Mesenchymal stem cell (in vitro differentiated cells and primary cell): ENCODE data around the gene PLAAT1.

ENCODE experiments used
- DNase-seq: peaks from one replicate; pipeline ENCODE4 v3.0.0-alpha.2; 2013
- H2AFZ ChIP-seq: one replicate; pipeline ENCODE4 v1.6.1; 2013; ENCODE audit warnings: low read depth, mild to moderate bottlenecking, control low read depth, inconsistent platforms, low read length, moderate library complexity
- H2AK5ac ChIP-seq: 2 replicates; pipeline ENCODE4 v1.6.1; 2013; ENCODE audit warnings: low read length, moderate library complexity, mild to moderate bottlenecking, inconsistent platforms; ENCODE audit not compliant: severe bottlenecking
- H2BK120ac ChIP-seq: one replicate; pipeline ENCODE4 v1.6.1; 2013; ENCODE audit warnings: low read depth, mild to moderate bottlenecking, inconsistent platforms, low read length, moderate library complexity
- H2BK12ac ChIP-seq, 2 experiments: one replicate each; pipeline ENCODE4 v1.6.1; 2013; ENCODE audit warnings: inconsistent platforms in 2 of 2, low read length in 2 of 2, mild to moderate bottlenecking in 2 of 2, moderate library complexity in 2 of 2, control low read depth in 1 of 2
- H2BK15ac ChIP-seq: one replicate; pipeline ENCODE4 v1.6.1; 2013; ENCODE audit warnings: mild to moderate bottlenecking, low read depth, inconsistent platforms; ENCODE audit not compliant: poor library complexity, severe bottlenecking
- H2BK5ac ChIP-seq: 2 replicates; pipeline ENCODE4 v1.6.1; 2013; ENCODE audit warnings: low read depth, mild to moderate bottlenecking, low read length, control low read depth, inconsistent platforms; ENCODE audit not compliant: poor library complexity, severe bottlenecking
- H3K14ac ChIP-seq, 2 experiments: one replicate each; pipeline ENCODE4 v1.6.1; 2013; ENCODE audit warnings: inconsistent platforms in 2 of 2, low read length in 2 of 2, control low read depth in 1 of 2, mild to moderate bottlenecking in 1 of 2, moderate library complexity in 1 of 2
- H3K18ac ChIP-seq, 2 experiments: one replicate each; pipeline ENCODE4 v1.6.1; 2013; ENCODE audit warnings: inconsistent platforms in 2 of 2, low read length in 2 of 2, control low read depth in 1 of 2, low read depth in 1 of 2, mild to moderate bottlenecking in 1 of 2
- H3K23ac ChIP-seq, 2 experiments: one replicate each; pipeline ENCODE4 v1.6.1; 2013; ENCODE audit warnings: inconsistent platforms in 2 of 2, low read length in 2 of 2, mild to moderate bottlenecking in 2 of 2, moderate library complexity in 2 of 2, control low read depth in 1 of 2
- H3K27ac ChIP-seq: 2 replicates; pipeline ENCODE4 v1.5.1; 2013; ENCODE audit warnings: mild to moderate bottlenecking, moderate library complexity, low read length, control low read depth, inconsistent platforms; ENCODE audit not compliant: poor library complexity, severe bottlenecking
- H3K27me3 ChIP-seq, 2 experiments: 2 replicates each; pipeline versions ENCODE4 v1.6.1 to v1.7.0; 2013; ENCODE audit warnings: low read length in 2 of 2, mild to moderate bottlenecking in 2 of 2, moderate library complexity in 2 of 2, control low read depth in 1 of 2, inconsistent platforms in 1 of 2; ENCODE audit not compliant: control insufficient read depth in 1 of 2, insufficient read depth in 1 of 2
- H3K36me3 ChIP-seq, 2 experiments: 2 replicates each; pipeline versions ENCODE4 v1.6.1 to v1.7.0; 2013; ENCODE audit warnings: low read length in 2 of 2, control low read depth in 1 of 2, inconsistent platforms in 1 of 2, low read depth in 1 of 2, mild to moderate bottlenecking in 1 of 2; ENCODE audit not compliant: insufficient read depth in 2 of 2, control insufficient read depth in 1 of 2
- H3K4ac ChIP-seq, 2 experiments: one replicate each; pipeline ENCODE4 v1.6.1; 2013; ENCODE audit warnings: inconsistent platforms in 2 of 2, low read length in 2 of 2, mild to moderate bottlenecking in 2 of 2, moderate library complexity in 2 of 2, control low read depth in 1 of 2, low read depth in 1 of 2
- H3K4me1 ChIP-seq: 2 replicates; pipeline ENCODE4 v1.6.1; 2013; ENCODE audit warnings: low read depth, low read length, control low read depth; ENCODE audit not compliant: control insufficient read depth, insufficient read depth
- H3K4me2 ChIP-seq: 2 replicates; pipeline ENCODE4 v1.6.1; 2013; ENCODE audit warnings: low read length, mild to moderate bottlenecking, inconsistent platforms; ENCODE audit not compliant: poor library complexity, severe bottlenecking
- H3K4me3 ChIP-seq, 2 experiments: 2 replicates each; pipeline versions ENCODE4 v1.5.1 to v1.7.0; 2013; ENCODE audit warnings: low read length in 2 of 2, mild to moderate bottlenecking in 2 of 2, control low read depth in 1 of 2, low read depth in 1 of 2; ENCODE audit not compliant: insufficient read depth in 1 of 2
- H3K79me1 ChIP-seq: replicated peaks from 2 replicates; pipeline ENCODE4 v1.6.1; 2013; ENCODE audit warnings: mild to moderate bottlenecking, control low read depth, low read length, inconsistent platforms; ENCODE audit not compliant: poor library complexity, severe bottlenecking
- H3K9ac ChIP-seq: 2 replicates; pipeline ENCODE4 v1.7.0; 2013; ENCODE audit warnings: mild to moderate bottlenecking, low read length, moderate library complexity
- H3K9me3 ChIP-seq: 2 replicates; pipeline ENCODE4 v1.7.0; 2013; ENCODE audit warnings: mild to moderate bottlenecking, low read length; ENCODE audit not compliant: control insufficient read depth
- H4K8ac ChIP-seq: one replicate; pipeline ENCODE4 v1.6.1; 2013; ENCODE audit warnings: inconsistent platforms, mild to moderate bottlenecking, low read length, moderate library complexity
- H4K91ac ChIP-seq: one replicate; pipeline ENCODE4 v1.6.1; 2013; ENCODE audit warnings: mild to moderate bottlenecking, low read length, inconsistent platforms
- WGBS: methylation state at CpG from one replicate; pipeline ENCODE4 v1.1.7; 2013; ENCODE audit warnings: mixed read lengths; 5-methylcytosine and 5-hydroxymethylcytosine counted together

PLAAT1 gene

GRCh38 chr3:193212844-193213243 is 28.2 kb upstream of the PLAAT1 start:
- Histone ChIP-seq H3K9ac (no peak overlapping the region), H3K27ac (no peak overlapping the region), H4K91ac (no peak overlapping the region), H2BK12ac (no peak overlapping the region), H3K14ac (no peak overlapping the region), H3K4me3 (no peak overlapping the region), H2BK5ac (no peak overlapping the region), H3K23ac (no peak overlapping the region), H3K18ac (no peak overlapping the region), H3K4me1 (no peaks in the 10 kb centered on the region), H4K8ac (no peak overlapping the region), H3K79me1 (no peaks in the 10 kb centered on the region), H3K9me3 (no peaks in the 10 kb centered on the region), H2BK120ac (no peak overlapping the region), H3K27me3 (no peaks in the 10 kb centered on the region), H3K4ac (no peak overlapping the region), H2AFZ (peak overlapping the region; percentile 11), H2AK5ac (no peak overlapping the region), H3K36me3 (no peaks in the 10 kb centered on the region), H2BK15ac (no peak overlapping the region), H3K4me2 (no peak overlapping the region)
- 32% methylated on average over 1 of the region's 1 CpG for WGBS
- no peak for DNase-seq

- H2AK5ac ChIP-seq: no peak overlapping the region
- WGBS: 84% methylated on average over 3 of the region's 3 CpGs
- H3K4me2 ChIP-seq: no peak overlapping the region
- no peak overlapping the region for H3K4me3 ChIP-seq
- no peak overlapping the region for H3K14ac ChIP-seq
- no peaks in the 10 kb centered on the region for H3K9me3 ChIP-seq
- no peak overlapping the region for H3K27ac ChIP-seq
- H3K4me1 ChIP-seq: no peaks in the 10 kb centered on the region
- H3K79me1 ChIP-seq: no peaks in the 10 kb centered on the region
- H2BK15ac ChIP-seq: no peak overlapping the region
- H3K36me3 ChIP-seq: no peaks in the 10 kb centered on the region
- H3K9ac ChIP-seq: no peak overlapping the region
- H3K18ac ChIP-seq: no peak overlapping the region
- H2AFZ ChIP-seq: no peak overlapping the region
- H3K4ac ChIP-seq: no peak overlapping the region
- H3K23ac ChIP-seq: no peak overlapping the region
- DNase-seq: no peak
- H3K27me3 ChIP-seq: no peaks in the 10 kb centered on the region
- no peak overlapping the region for H4K8ac ChIP-seq
- no peak overlapping the region for H2BK5ac ChIP-seq
- H2BK12ac ChIP-seq: no peak overlapping the region
- no peak overlapping the region for H4K91ac ChIP-seq
- H2BK120ac ChIP-seq: no peak overlapping the region
These were observed 26.6 kb upstream of the PLAAT1 start for GRCh38 chr3:193214445-193214844.

GRCh38 chr3:193225302-193226125 is 15.5 kb upstream of the PLAAT1 start:
- Histone ChIP-seq H3K79me1 (no peaks in the 10 kb centered on the region), H3K27ac (no peak overlapping the region), H3K14ac (no peak overlapping the region), H3K18ac (no peak overlapping the region), H2BK120ac (no peak overlapping the region), H2BK12ac (no peak overlapping the region), H3K27me3 (peaks cover 0 to 9% of the 10 kb centered on the region in 2 experiments), H2AFZ (no peak overlapping the region), H2BK15ac (no peak overlapping the region), H4K8ac (no peak overlapping the region), H3K23ac (no peak overlapping the region), H2BK5ac (no peak overlapping the region), H3K4me3 (no peak overlapping the region), H3K4me1 (no peaks in the 10 kb centered on the region), H3K4ac (no peak overlapping the region), H3K9me3 (no peaks in the 10 kb centered on the region), H3K9ac (no peak overlapping the region), H4K91ac (no peak overlapping the region), H2AK5ac (no peak overlapping the region), H3K36me3 (no peaks in the 10 kb centered on the region), H3K4me2 (no peak overlapping the region)
- no peak for DNase-seq
- 85% methylated on average over 5 of the region's 6 CpGs for WGBS

- Histone ChIP-seq H3K4me3 (no peak overlapping the region), H3K4me2 (no peak overlapping the region), H2AFZ (no peak overlapping the region), H3K18ac (no peak overlapping the region), H3K9me3 (no peaks in the 10 kb centered on the region), H2BK15ac (no peak overlapping the region), H3K23ac (no peak overlapping the region), H4K91ac (no peak overlapping the region), H2BK120ac (no peak overlapping the region), H3K9ac (no peak overlapping the region), H3K4ac (no peak overlapping the region), H3K27ac (no peak overlapping the region), H3K4me1 (no peaks in the 10 kb centered on the region), H3K27me3 (peaks cover 0 to 9% of the 10 kb centered on the region in 2 experiments), H3K79me1 (no peaks in the 10 kb centered on the region), H3K36me3 (no peaks in the 10 kb centered on the region), H2BK12ac (no peak overlapping the region), H3K14ac (no peak overlapping the region), H4K8ac (no peak overlapping the region), H2AK5ac (no peak overlapping the region), H2BK5ac (no peak overlapping the region)
- no peak for DNase-seq
- WGBS: 89% methylated on average over 6 of the region's 6 CpGs
These were observed 12.8 kb upstream of the PLAAT1 start for GRCh38 chr3:193228206-193228605.
